AML-193 (cell line): ENCODE results near the gene CD302.
A peak's percentile ranks its signal among the peaks of the same experiment; 100 is the strongest.
"Not testable (repeated sequence)": the region's sequence is repeated elsewhere in the genome, so short reads cannot be mapped to it uniquely, and the experiment has no call there.

ENCODE experiments used
- DNase-seq, 2 experiments: peaks; one replicate each; lab custom pipeline; 2025; lab: John Stamatoyannopoulos, UW

The CD302 gene

GRCh38 chr2:159797543-159798375 lies at the start of gene CD302:
Gene CD302 (minus strand): TSS chr2:159798208. CDS start chr2:159798198, 10 bp downstream.
- DNase-seq = peak in 1 of 2 experiments; percentile 48

DNA sequence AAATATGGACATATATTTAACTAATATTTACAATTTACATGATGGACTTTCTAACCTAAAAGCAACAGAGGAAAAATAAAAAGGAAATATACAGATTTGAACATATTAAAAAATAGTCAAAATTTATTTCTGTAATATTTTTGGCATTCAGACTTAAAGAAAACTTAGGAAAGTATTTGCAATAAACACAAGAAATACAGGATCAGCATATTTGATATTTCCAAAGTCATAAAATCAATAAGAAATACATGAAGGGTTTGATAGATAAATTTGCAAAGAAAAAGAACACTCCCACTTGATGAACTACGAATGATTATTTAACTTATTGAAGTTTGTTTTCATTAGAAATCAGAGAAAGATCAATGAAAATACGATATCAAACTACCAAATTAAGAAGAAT lies 48.6 kb upstream of the CD302 start:
- no peak for DNase-seq

GRCh38 chr2:159840616-159841015 lies 42.6 kb upstream of the CD302 start:
- DNase-seq = no peak

DNA sequence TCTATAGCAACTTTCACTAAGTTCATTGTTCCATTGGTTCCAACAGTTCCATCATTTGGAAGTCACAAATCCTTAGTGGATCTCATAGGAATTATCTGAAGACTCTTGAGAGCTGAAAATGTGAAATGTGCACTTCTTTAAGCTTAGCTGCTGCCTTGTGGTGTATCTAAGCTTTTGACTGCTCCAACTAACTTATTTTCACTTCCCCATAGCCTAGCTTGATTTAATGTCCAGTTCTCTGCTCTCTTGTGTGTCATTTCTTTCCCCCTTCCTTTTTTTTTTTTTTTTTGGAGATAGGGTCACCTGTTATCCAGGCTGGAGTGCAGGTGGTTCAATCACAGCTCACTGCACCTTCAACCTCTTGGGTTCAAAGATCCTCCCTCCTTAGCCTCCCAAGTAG lies 34.9 kb upstream of the CD302 start:
- DNase-seq = no peak

GRCh38 chr2:159832026-159832425 lies 34.0 kb upstream of the CD302 start:
- DNase-seq = no peak

DNA sequence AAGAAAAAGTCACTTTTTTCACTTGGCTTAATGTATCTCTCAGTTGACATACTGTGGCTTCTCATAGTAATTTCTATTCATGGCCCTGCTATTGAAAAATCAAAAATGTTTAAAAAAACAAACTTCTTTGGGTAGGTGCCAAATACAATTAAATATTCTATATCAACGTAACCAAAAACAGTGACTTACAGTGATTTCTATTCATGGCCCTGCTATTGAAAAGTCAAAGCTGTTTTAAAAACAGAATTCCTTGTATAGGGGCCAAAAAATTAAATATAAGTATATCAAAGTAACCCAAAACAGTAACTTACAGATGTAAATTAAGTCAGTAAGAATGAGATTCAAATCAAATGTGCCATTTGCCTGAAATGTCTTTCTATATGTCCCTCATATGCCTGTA lies 31.4 kb upstream of the CD302 start:
- DNase-seq = no peak

GRCh38 chr2:159828738-159829137 lies 30.7 kb upstream of the CD302 start:
- DNase-seq = no peak

- not testable (repeated sequence) for DNase-seq
Measured at GRCh38 chr2:159822478-159822833, 24.4 kb upstream of the CD302 start.

GRCh38 chr2:159821775-159822477 lies 23.9 kb upstream of the CD302 start:
- DNase-seq = not testable (repeated sequence)

DNA sequence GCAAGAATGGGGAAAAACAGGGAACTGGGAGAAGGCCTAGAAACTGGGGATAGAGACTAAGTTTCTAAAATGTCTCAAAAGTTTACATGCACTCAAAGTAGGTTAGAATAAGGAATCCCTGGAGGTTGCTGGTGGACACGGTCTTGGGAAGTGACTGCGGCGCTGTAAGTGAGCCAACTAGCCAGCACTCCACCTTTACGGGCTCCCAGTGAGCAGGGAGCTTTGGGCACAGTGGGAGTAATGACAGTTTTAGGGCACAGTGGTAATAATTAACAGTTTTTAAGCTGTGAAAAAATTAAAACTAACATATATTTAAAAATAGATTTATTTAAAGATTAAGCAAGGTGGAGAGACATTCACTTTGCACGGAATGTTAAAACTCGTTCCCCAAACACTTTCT lies 20.9 kb upstream of the CD302 start:
- no peak for DNase-seq

DNA sequence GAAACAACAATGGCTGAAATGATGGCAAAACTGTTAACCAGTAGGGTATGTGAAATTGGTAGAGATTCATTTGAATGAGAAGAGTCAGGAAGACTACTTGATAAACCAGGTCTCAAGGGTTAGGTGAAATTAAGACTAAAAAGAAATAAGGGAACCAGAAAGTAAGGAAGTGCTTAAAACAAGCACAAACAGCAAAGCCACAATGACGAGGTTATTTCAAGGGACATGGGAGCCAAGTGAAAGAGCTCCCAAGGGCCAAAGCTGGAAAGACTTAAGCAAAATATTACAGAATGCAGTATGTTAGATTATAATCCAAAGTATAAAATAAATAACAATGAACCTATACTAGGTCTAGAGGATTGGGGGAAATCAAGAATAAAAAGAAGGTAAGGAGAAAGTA lies 19.3 kb upstream of the CD302 start:
- DNase-seq = peak; percentile 62 to 73

GRCh38 chr2:159811232-159811631 lies 13.2 kb upstream of the CD302 start:
- no peak for DNase-seq

DNA sequence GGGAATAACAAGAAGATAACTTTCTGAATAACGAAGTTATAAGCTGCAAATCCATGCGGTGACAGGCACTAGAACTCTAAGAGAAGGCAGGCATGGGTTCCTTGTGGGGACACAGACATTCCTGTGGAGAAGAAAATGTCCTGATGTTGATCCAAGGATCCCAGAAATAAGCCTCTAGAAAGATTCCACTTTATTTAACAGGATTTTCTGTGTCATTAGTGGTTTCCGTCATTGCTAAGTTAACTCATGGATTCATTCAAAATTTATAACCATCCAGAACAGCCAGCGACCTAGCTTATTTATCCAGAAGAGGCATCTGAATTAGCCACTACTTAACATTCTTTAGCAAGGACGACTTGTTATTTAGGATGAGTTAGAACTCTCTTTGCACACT lies 10.0 kb upstream of the CD302 start:
- DNase-seq = no peak

- peak; percentile 53 to 61 for DNase-seq
Measured at GRCh38 chr2:159807183-159808031, 9.4 kb upstream of the CD302 start.

GRCh38 chr2:159804941-159805340 lies 6.9 kb upstream of the CD302 start:
- DNase-seq = no peak

- DNase-seq = no peak
Measured at GRCh38 chr2:159803235-159803962, 5.4 kb upstream of the CD302 start.

DNA sequence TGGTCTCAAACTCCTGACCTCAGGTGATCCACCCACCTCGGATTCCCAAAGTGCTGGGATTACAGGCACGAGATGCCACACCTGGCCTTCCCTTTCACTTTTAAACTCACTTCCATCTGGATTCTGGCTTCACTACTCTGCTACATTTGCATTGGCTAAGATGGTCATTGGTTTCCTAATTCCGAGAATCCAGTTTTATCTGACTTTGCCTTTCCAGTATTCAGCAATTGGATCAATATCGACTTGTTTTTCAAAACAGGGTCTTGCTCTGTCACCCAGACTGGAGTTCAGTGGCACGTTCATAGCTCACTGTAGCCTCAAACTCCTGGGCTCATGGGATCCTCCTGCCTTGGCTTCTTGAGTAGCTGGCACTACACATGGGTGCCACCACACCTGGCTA lies 4.7 kb upstream of the CD302 start:
- DNase-seq = no peak

DNA sequence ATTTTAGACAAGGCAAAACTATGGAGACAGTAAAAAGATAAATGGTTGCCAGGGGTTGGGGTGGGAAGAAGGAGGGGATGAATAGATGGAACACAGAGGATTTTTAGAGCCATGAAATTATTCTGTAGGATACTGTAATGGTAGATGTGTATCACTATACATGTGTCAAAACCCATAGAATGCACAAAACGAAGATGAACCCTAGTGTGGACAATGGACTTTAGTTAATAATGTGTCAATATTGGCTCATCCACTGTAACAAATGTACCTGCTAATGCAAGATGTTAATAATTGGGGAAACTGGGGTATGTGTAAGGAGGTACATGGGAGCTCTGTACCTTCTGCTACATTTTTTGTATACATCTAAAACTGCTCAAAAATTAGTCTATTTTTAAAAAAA lies 1.8 kb upstream of the CD302 start:
- DNase-seq = no peak

- DNase-seq = no peak
Measured at GRCh38 chr2:159798376-159798725, 343 bp upstream of the CD302 start.

DNA sequence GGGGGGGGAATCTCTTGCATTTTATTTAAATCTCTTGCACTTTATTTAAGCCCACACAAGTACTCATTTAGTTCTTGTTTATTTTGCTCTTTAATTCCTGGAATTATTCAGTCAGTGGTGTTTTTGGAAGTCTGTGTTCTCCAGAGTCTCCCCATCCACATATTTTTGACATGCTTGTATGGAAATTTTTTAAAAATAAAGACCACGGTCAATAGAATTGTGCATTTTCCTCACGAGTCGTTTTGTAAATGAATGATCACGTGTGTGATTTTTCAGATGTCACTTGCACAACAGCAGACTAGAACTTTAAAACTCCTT lies 824 bp downstream of the CD302 start:
- DNase-seq = no peak

- DNase-seq = no peak
Measured at GRCh38 chr2:159795841-159796690, 1.9 kb downstream of the CD302 start.
